ENCODE measurements around the gene CACNA1B.
"Not testable (repeated sequence)": the region's sequence is repeated elsewhere in the genome, so short reads cannot be mapped to it uniquely, and the experiment has no call there.

GRCh38 chr9:137888621-137889020, 11.0 kb downstream of the CACNA1B start:
- not testable (repeated sequence) for TF ChIP-seq POLR2A, CTCF (IDR thresholded peaks at IDR 0.05)

All from vagina (tissue), 2 donors.